Stimulated activated CD8-positive, alpha-beta memory T cell treated with anti-CD3 and anti-CD28 coated beads, Interleukin-12 subunit alpha, Interleukin-12 subunit beta, amount 100 ng/mL, for 24 hours (primary cell): Measurements from ENCODE around the gene TAC4.
A peak's percentile ranks its signal among the peaks of the same experiment; 100 is the strongest.

Experiments
- DNase-seq: peaks from one replicate; pipeline ENCODE4 v3.0.0-alpha.2; 2020; ENCODE audit errors: extremely low read depth

The TAC4 gene

DNA sequence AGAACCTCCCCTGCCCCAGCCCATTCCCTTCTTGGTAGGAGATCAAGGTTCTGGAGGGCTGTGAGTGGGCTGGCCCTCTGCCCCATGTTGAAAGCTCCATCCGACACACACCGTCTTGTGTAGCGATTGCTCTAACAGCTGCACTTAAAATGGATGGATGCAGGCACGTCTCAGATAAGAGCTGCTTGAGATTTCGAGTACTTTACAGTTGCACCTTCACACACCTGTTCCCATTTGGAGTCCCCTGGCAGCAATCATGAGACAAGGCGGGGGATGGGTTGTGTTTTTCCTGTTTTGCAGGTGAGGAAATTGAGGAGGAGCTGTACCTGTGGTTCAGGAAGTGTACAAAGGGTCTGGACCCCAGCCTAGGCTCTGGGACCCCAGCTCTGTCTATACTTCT is 25.6 kb upstream of the TAC4 start:
- no peak for DNase-seq

DNA sequence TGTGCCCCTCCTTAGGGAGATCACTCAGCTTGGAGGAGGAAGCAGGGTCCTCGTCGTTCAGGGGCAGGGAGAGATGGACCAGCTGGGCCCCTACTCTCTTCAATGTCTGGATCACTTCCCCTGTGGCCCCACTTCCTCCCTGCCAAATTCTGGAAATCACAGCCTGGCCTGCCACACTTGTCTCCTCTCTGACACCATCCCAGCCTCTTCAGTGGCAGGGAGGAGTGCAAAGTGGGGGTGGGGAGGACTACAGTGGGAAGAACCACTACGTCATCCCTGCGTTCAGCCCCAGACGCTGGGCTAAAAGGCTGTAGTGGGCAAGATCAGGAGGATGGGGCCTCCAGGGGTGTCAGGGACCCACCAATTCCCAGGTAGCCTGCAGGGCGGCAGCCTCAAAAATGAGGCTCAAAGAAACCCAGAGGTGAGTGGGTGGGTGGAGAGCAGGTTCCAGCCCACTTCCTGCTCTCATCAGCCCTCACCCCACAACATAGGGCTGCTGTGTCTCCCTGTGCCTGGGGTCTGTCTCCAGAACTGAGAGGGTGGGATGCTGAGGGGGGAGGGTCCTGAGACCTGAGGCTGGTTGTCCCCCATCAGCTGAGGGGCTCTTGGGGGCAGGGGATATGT is 25.0 kb upstream of the TAC4 start:
- DNase-seq = no peak

- DNase-seq = no peak
These were observed 23.3 kb upstream of the TAC4 start for GRCh38 chr17:49871211-49871610.

DNA sequence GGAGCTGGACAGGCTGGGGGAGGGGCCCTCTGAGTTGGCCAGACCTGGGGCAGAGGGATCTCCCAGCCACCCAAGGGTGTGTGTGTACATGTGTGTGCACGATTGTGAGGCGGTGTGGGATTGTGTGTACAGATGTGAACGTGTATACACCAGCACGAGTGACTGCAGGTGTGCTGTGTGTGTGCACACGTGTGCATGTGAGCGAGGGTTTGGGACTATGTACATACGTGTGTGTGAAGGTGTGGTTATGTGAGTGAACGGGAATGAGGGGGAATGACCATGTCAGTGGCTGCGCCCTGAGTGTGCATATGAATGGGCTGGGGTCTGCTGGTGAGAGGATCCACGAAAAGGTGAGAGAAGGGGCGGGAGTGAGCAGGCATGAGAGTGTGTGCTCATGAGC is 22.4 kb upstream of the TAC4 start:
- DNase-seq = no peak

DNA sequence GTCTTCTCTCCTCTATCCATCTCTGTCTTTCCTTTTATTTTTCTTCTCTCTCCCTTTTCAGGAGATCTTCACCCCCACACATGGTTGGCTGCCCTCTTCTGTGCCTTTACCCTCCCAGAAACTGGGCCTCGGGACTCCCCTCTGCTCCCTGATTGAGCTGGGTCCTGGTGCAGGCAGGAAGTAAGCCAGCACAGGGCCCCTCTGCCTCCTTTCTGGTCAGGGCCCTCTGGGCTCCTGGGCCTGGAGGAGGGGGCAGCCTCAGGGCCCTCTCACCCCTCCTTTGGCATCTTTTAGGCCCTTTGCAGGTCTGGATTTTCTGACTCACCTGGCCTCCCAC is 21.1 kb upstream of the TAC4 start:
- no peak for DNase-seq

DNA sequence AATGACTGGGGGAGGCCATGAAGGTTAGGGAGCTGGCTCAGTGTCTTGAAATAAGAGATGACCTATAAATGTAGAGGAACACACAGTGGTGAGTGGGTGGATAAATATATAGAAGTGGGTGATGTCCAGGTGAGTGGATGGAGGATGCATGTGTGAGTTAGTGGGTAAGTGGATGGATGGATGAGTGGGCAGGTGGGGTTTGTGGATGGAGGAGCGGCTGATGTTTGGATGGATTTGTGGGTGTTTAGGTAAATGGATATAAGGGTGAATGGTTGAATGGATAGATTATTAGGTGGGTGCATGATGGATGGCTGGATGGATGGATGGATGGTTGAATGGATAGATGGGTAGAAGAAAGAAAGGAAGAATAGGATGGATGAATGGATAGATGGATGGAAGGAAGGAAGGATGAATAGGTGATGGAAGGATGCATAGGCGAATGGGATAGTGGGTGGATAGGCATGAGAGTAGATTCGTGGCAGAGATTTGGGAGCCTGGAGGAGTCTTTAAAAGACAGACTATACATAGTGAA is 19.1 kb upstream of the TAC4 start:
- DNase-seq = no peak

DNA sequence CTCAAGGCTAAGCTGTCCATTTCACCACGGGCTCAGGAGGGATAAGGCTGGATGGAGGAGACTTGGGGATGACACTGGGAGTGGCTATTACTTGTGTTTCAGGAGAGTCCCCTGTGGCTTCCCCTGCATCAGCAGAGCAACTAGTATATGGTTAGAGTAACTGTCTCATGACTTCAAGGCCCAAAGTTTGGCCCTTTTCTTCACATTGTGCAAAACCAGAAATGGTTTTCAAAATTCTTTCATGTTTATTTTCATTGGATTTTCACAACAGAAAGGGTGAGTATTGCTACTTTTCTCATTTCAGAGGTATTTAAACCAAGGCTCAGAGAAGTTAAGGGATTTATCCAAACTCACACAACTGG is 18.1 kb upstream of the TAC4 start:
- no peak for DNase-seq

- no peak for DNase-seq
These were observed 15.0 kb upstream of the TAC4 start for GRCh38 chr17:49862781-49863331.

- peak; percentile 21 for DNase-seq
These were observed 13.4 kb upstream of the TAC4 start for GRCh38 chr17:49861150-49861884.

DNA sequence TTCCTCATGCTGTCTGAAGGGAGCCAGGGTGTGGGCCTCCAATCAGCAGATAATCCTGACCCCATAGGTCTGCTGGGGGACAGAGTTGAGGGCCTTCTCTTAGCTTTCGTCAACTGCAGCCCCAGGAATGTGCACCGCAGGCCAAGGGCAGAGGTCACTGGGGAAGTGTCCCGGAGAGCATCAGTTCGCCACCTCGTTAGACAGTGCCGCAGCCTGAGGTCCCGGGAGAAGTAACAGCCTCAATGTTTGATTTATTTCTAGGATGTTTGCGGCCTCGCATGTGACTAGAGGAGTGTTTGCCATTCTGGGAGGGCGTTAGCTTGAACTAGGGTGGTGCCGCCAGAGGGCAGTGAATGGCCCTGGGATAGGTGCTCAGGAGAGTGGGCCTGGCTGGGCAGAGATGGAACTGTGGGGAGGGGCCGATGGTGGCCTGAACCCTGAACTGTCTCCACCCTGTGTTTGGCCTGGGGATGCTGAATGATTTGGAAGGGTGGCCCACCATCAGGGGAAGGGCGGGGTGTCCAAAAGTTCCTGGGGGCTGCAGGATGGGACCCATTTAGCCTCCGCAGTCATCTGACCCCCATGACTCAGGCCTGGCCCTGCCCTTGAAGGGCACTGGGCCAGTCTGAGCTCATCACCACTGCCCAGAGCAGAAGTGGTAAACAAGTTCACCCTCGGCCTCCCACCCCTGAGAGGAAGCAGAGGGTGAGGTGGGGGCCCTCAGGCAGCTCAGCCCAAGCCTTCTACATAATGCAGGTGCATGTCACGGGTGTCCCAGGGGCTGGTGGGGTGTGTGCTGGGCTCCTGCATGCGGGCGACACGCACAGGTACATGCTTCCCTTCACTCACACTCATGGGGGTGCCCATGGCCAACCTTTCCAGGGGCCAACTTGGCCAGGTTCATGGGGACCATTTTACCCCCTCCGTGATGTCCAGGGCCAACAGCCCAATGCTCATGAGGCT is 12.4 kb upstream of the TAC4 start:
- no peak for DNase-seq

- DNase-seq = no peak
These were observed 10.9 kb upstream of the TAC4 start for GRCh38 chr17:49858796-49859195.

- DNase-seq = no peak
These were observed 6.3 kb upstream of the TAC4 start for GRCh38 chr17:49854126-49854525.

- DNase-seq = no peak
These were observed 5.7 kb upstream of the TAC4 start for GRCh38 chr17:49853470-49854015.

GRCh38 chr17:49851387-49852291 is 3.8 kb upstream of the TAC4 start:
- DNase-seq = peak; percentile 16

DNA sequence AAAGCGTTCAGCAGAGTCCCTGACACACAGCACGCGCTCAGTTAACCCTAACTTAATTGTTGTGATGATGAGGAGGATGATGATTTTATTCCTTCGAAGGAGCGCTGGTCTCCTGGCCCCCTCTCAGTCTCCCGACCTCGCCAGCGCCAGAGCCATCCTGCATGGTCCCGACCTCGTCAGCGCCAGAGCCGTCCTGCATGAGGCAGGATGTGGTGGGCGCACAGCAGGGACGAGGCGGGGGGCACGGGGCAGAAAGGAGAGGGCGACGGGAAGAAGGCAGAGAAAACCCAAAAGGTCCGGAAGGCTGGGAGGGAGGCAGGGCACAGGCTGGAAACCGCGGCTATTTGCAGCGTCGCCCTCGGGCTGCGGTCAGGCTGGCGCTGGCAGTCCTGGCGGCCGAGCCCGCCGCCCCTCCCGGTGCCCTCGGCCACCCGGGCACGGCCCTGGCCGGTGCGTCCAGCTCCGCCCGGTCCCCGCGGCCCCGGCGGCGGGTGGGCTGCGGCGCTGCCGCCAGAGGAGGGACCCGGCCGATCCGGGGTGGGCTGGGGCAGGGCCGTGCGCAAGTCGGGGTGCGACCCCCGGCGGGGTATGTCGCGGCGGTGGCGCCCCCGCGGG is 3.0 kb upstream of the TAC4 start:
- no peak for DNase-seq

GRCh38 chr17:49850218-49850610 is 2.3 kb upstream of the TAC4 start:
- no peak for DNase-seq

- DNase-seq = no peak
These were observed 870 bp upstream of the TAC4 start for GRCh38 chr17:49848739-49849138.

- no peak for DNase-seq
These were observed 744 bp downstream of the TAC4 start for GRCh38 chr17:49846938-49847712.

DNA sequence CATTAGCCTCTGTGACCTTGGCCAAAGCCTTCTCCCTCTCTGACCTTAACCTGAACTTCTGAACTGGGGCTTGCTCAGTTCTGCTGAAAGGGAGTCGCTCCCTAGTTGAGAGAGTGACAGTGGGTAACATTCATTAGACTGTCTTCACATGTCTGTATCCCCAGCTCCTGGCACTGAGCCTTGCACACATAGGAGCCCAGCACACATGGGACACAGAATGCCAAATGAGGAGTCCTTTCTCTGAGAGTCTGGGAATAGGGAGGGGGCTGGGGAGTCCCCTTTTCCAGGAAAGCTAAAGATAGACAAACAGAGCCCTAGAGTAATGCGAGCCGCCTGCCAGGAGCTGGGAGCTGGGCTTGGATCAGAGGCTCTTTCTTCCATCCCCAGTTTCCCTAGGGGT is 2.5 kb downstream of the TAC4 start:
- DNase-seq = no peak
